Superior temporal gyrus (tissue), 1 donor: ENCODE data around the gene CTNNBL1.
"Not testable (repeated sequence)": the region's sequence is repeated elsewhere in the genome, so short reads cannot be mapped to it uniquely, and the experiment has no call there.

Experiments used
- DNase-seq: peaks from one replicate; pipeline ENCODE4 v3.0.0-alpha.2; 2016; ENCODE audit errors: extremely low spot score

The CTNNBL1 gene

DNA sequence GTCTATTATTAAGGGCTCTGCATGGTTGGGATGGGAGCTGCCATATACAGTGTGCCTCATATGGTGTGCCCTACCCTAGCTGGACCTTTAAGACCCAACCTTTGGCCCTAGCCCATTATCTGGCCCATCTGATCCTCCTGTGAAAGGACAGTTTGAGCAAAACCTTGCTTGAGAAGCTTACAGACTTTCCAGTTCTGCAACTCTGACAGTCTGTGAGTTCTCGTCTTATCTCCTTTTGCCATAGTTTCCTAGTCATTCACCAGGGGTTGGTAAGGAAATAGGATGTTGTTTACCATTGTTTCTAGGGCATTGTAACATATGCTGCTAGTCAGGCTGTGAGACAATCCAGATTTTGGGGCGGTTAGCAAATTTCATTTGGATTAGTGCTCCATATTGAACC, 17.2 kb downstream of the CTNNBL1 start:
- no peak for DNase-seq

DNA sequence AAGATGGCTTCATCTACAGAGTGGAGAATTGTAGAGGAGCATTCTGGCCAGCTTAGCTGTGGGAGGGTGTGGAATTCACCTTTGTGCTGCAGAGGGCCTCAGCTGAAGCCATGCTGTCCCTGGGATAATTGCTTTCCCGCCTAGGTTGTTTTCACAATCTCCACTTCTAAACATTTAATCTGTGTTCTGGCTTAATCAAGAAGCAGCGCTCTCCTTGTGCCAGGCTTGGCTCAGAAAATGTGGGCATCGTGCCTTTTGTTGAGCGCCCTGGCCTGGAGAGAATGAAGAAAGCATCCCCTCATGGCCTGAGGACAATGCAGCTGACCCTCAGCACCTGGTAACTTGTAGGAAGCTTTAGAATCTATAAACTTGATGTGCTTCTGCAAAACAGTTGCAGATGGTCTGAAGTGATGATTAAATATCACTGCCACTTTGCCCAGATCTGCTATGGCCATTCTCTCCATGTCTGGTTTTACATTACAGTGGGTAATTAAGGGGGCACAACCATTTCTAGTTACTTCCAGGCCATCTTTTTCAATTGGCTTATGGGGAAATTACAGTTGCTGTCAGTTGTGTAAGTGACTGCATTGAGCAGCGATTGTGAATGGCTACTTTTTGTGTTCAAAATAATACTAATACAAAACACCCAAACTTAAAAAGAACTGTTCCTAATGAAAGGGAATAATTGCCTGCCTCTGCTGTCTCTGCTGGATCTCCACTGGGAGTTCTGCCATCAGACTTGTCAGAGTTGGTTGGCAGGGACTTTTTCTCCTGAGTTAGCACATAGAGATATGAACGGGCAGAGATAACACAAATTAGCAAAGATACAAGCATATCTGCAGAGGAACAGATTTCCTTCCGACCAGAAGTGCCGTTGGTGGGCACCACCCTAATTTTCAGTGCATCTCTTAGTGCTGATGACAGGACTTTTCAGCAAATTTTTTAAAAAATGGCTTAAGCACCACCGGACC, 18.4 kb downstream of the CTNNBL1 start:
- peak; percentile 53 for DNase-seq

DNA sequence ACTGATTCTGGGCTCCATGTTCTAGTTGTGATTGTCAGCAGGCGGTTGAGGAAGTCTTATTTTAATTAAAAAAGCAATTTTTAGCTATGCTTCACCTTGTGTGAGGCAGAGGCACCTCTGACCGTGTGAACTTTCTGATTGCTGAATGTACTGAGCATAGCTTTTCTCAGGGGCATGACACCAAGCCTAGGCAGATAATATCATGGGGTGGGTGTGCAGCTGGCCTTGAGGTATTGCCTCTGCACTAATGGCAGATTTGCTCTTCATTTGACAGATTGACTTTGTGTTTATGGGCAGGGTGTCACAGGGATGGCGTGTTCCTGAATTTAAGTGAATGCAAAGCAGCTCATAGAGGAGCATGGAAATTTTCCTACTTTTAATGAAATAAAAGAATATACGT, 19.6 kb downstream of the CTNNBL1 start:
- no peak for DNase-seq

DNA sequence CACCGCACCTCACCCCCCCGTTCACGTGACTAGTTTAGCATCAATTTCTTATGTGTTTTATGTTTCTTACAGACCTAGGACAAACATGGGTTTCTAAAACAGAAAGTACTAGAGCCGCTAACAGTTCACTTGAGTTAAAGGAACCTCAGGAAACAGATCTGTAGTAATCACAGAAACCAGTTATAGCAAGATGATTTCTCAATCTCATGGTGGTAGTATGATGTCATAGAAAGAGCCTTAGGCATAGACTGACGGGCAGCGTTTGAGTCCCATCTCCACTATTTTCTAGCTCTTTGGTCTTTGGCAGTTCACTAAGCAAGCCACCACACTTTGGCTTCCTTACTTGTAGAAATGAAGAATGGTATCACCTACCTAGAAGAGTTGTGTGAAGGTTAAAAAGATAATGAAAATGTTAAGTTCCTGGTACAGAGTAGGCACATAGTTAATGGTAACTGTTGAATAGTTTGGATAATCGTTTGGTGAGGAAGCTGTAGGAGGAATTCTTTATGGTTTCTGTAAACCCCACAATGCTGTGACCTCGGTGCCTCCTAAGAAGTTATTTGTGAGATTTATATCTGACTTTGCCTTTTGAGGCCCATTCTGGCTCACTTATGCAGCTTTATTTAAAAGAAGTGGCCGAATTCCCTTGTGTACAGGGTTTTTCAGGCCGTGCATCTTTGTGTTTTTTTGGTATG, 21.3 kb downstream of the CTNNBL1 start:
- no peak for DNase-seq

DNA sequence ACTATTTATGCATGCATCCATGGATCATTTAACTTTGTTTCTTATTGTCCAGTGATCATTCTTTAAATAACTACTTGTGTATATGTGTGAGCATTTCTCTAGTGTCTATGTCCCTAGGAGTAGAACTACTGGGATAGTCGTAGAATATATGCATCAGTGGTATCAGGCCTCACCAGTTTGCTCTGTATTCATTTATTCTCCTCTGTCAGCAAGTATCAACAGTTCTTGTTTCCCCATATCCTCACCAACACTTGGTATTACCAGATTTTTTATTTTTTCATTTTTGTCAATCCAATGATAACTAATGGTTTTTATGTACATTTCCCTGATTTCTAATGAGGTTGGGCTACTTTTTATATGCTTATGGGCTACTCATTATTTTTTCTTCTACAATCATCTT, 27.9 kb downstream of the CTNNBL1 start:
- no peak for DNase-seq

DNA sequence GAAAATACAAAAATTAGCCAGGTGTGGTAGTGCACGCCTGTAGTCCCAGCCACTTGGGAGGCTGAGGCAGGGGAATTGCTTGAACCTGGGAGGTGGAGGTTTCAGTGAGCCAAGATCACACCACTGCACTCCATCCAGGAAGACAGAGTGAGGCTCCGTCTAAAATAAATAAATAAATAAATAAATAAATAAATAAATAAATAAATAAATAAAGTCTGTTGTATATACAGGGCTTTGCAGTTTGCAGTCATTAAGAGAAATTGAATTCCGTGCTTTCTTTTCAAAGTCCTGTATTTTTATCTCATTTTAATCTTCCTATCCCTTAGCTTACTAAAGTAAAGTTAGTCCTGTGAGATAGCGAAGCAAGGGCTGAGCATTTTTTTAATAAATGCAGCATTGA, 28.5 kb downstream of the CTNNBL1 start:
- not testable (repeated sequence) for DNase-seq

DNA sequence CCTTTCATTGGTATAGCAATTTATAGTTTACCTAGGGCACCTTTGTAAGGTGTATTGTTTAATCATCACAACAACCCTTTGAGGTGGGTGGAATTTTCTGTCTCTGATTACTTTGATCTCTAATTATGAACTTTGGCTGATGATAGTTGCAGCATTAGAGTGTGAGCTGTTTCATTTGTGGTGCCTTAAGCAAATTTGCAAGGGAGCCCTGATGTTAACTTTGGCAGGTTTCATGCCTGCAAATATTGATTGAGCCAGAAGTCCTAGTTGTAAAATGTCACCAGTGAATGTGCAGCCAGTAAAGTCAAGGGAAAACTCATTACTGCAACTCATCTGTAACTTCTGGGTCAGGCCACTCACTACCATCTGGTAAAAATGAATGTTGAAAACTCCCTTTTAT, 29.8 kb downstream of the CTNNBL1 start:
- DNase-seq, result no peak

DNA sequence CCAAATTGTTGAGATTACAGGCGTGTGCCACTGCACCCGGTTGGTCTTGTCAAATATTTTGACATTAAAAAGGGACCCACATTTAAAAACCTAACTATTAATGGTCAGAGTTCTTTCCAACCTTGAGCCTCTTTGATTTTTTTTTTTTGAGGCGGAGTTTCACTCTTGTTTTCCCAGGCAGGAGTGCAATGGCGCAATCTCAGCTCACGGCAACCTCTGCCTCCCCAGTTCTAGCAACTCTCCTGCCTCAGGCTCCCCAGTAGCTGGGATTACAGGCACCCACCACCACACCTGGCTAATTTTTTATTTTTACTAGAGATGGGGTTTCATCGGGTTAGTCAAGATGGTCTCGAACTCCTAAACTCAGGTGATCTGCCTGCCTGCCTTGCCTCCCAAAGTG, 31.3 kb downstream of the CTNNBL1 start:
- DNase-seq, result no peak

DNA sequence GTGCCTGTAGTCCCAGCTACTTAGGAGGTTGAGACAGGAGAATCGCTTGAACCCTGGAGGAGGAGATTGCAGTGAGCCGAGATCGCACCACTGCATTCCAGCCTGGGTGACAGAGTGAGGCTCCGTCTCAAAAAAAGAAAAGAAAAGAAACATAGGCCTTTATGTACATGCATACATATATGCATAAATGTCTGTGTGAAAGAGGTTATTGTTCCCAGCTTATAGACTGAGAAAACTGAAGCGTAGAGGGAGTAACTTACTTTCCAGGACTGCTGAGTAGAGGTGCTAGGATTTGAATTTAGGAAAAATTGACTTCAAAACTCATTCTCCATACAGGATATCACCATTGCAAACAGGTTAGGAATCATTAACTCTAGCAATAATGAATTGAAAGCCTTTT, 32.0 kb downstream of the CTNNBL1 start:
- DNase-seq, result no peak

DNA sequence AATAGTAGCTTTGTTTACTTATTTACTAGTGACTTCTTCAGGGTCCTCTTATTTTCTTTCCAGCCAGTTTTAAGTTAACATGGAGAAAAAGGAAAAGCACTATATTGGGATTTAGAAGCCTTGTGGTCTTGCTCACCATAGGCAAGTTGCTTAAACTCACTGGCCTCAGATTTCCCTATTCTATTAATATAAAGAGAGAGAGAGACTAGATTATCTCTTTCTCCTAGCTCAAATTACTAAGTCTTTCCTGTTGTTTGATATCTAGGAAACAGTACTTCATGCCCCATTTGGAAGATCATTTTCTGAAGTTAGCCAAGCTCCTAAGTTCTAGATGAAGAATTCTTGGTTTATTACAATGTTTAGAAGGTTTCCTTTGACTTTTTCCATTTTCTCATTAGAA, 32.5 kb downstream of the CTNNBL1 start:
- DNase-seq, result no peak

DNA sequence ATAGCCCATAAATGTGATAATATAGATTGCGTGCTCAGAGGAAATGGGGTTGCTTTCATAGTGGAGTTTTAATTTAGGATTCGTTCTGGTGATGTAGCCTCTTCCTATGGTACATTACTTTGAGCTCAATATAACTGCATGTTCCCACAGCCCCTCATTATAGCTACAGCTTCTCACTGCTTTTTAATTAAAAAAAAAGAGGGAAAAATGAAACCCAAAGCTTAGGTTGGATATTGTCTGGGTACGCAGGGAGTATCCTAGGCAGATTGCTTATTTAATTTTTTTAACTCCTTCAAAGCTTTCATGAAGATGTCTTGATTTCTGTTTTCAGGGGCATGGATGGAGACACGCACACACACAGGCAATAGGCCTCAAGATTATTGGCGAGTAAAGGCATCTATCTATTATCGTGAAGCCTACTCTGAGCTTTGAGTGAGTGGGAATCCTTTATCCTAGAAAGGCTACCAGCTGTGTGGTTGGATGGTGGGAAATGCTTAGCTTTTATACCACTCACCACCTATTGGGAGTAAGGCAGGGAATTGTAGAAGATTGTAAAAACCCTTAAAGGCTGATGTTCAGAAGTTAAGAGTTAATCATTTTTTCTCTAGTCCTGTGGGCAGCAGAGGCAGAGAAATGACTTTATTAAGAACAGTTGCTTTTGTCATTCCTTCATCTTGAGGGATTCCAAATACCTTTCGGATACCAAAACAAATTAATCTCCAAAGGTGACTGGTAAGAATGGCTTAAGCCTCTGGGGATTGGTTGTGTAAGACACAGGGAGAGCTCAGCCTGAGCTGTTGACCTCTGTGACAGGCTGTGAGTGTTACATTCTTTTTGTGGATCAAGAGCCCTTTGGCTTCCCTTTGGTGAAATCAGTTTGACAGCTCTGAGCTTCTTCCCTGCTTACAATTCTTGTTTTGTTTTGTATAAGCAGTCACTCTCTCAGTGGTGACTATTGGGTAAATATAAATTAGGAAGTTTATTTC, 33.4 kb downstream of the CTNNBL1 start:
- peak; percentile 54 for DNase-seq

DNA sequence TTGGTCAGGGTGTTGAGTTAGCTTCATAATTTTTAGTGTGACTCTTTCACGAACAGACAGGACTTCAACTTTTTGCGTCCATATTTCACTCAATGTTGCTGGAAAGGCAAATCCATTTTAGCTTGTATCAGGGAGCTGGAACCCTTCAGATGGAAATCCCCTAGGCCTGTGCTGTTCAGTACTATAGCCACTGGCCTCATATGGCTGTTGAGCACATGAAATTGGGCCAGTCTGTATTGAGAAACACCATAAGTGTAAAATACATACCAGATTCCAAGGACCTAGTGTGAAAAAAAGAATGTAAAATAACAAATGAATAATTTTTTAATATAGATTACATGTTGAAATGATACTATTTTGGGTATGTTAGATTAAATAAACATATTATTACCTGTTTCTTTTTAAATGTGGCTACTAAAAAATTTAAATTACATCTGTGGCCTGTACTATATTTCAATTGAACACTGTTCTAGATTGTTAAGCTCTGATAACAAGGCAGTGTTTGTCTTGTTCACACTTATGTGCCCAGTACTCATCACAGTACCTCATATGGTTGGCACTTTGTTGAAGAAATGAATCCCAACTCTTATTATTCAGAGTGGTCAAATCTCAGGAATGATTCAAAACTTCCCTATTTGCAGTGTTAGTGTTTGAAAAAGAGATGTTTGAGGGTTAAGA, 34.3 kb downstream of the CTNNBL1 start:
- peak; percentile 65 for DNase-seq

DNA sequence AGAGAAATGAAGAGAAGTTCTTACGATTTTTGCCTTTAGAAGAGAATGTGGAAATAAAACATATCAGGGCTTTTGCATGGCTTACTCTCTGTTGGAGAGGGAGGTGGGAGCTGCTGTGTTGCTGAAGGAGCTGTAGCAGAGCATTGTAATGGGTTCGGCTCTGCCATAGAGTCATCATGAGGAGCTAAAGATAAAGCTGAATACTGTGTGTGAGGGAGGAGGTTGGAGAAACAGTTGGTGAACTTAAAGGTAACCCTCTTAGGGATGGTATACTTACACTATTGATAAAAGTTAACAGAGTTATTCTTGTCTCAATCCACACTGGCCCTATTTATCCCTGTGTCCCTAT, 34.8 kb downstream of the CTNNBL1 start:
- DNase-seq, result no peak

DNA sequence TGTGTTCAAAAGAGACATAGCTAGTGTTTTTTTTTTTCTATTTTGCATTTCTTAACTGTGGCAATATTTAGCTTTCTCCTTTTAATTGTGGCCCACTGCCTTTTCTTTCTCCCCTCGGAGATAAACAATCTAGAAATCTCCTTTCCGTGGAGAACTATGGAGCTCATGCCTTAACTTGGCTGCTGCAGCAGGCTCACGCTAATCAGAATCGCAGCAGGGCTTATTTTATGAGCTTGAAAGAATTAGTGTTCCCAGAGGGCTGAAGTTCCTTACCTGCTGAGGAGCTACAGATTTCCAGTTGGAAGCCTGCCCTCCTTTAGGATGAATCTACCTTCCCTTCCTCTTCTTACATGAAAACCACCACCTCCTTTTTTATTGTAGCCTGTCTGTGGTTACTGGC, 35.6 kb downstream of the CTNNBL1 start:
- DNase-seq, result peak; percentile 27

DNA sequence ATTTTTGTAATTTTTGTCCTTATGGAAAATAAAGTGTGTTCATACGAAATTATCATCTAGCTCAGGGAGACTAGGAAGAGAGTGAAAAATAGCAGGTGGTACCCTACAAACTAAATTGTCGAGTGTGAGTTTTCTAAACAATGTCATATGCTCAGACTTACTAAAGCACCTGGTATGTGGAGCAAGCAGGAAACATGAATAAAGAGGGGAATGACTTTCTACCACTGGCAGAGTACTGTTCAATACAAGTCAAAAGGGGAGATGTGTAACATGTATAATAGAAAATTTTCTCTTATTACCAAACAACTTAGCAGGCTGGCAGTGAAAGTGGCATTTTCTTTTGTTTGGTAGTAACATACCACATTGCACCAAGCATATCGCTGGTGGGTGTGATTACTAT, 36.1 kb downstream of the CTNNBL1 start:
- peak; percentile 46 for DNase-seq

DNA sequence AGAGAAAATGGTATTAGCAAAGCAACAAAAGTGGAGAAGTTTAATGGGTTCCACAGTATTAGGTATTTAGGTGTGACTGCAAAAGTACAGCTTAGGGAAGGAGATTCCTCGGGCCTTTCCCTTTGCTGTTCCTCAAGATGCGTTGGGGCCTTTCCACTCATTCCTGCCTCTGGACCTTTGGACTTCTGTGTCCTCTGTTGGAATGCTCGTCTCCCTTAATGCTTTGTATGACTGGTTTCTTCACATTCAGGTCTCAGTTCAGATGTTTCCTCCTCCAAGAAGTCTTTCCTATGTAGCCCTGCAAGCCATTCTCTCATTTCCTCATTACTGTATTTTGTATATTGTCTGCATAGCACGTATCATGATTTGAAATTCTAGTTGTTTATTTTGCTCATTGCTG, 39.6 kb downstream of the CTNNBL1 start:
- no peak for DNase-seq

DNA sequence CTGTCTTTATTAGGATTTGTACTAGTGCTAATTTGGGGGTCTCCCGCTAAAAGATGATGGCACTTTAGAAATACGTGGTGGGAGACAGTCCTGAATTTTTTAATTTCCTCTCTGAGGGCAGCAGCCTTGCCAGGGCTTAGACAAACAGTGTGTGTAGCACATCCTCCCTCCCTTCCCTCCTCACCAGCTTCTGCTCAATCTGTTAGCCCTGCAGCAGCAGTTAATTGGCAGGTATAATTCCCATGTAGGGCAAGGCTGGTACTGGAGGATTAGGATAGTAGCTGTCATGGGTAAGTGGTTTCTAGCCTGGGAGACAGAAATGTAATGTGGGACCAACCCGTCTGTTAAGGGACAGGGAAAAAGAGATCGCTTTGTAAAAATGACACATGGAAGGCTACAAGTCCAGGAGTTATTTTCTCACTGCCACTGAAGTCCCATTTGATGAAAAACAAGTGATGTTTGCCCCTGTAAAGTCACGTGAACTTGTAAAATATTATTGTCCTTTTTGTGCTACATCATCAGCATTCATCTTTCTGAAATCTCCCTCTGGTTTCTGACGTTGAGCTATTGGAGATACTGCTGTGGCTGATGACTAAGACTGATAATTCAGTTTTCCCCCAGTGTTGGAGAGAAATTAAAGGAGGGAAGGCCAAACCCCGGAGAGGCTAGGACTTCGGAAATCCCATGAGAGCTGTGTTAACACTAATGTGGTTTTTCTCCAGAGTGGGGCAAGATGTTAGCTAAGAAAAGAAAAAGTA, 40.6 kb downstream of the CTNNBL1 start:
- DNase-seq, result peak; percentile 56

DNA sequence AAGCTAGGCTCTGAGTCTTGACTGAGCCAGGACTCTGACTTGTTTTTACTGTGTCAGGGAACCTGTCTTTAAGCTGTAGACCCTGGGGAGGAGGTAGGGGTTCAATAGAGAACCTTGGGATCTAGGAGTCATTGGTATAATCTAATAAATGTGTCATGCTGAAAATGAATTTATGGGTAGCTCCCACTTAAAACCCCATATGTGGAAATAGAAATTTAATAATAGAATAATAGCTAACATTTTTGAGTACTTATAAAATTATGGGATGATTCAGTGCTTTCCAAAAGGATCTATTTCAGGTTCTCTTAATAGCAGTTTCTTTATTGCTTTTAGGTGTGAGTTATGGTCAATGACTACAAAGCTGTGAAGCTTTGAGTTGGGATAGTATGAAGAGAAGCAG, 41.7 kb downstream of the CTNNBL1 start:
- DNase-seq, result no peak

DNA sequence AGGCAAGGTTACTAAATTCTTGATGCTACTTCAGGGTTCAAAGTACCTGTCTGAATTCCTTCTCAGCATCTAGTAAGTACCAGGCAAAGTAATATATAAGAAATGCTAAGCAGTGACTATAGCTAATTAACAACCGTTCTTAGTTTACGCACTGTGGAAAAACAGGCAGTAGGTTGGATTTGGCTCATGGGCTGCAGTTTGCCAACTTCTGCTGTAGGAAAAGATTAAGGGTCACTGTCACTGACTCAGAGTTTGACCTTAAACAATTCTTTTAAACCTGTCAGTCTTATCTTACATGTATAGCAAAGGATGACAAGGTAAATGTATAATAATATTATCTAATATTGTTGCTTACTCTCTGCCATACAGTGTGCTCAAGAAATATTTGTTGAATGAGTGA, 42.3 kb downstream of the CTNNBL1 start:
- DNase-seq, result no peak

DNA sequence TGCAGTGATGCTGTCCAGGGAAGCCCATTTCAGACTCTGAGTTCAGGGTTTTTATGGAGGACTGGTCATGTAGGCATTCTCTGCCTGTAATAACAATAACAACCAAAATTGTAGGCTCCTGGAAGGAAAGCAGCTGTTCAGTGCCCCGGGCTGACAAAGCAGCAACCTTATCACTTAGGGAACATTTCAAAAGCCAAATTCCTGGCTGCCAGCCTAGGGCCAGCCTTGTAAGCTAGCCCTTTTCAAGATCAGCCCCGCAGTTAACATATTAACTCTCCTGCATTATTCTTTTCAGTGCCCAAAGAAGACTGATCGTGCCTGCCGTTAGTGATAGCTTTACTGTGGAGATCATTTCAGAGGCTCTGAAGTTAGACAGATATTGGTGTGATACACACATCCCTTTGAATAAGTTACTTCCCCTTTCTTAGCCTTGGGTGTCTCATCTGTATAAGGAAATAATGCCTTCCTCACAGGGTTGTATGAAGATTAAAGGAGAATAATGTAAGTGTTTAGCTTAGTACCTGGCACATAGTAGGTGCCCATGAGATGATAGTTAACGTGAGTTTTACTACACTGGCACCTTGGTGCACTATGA, 44.1 kb downstream of the CTNNBL1 start:
- DNase-seq, result no peak
